Amniotic epithelial cell (primary cell): ENCODE data around the gene ATG14.

Source experiments
- DNase-seq: peaks from one replicate; pipeline ENCODE4 v3.0.0-alpha.2; 2010; ENCODE audit warnings: low read depth

The ATG14 gene

DNA sequence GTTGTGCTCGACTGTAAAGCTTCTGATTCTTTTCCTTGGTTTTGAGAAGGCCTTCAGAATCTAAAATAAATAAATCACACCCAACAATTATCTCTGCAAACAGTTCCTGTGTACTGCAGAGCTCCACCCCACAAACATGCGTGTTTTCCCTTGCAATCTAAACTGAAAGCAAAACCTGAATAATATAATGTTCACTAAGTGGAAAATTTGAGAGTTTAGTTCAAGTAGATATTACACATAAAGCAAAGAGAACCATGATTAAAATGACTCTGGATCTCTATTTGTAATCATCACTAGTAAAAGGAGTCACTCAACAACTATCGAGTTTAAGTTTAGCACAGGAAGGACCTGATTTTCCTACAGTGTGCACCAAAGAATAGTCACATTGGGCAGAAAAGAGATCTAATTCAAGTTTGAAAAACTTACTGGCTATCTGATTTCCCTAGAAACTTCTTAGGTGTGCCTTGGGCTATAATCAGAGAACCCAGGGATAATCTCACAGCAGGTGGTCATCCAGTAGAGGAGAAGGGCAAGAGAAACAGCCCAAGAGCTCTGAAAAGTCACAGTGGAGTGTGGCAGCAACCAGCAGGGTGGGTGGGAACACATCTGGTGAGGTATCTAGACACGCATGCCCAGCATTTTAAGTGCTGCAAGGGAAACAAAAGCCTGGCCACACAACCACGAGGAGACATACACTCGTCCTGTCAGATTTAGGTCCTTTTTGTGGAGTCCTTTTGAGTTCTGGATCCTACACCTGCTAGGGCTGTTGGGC, 25.4 kb downstream of the ATG14 start:
- DNase-seq: no peak

DNA sequence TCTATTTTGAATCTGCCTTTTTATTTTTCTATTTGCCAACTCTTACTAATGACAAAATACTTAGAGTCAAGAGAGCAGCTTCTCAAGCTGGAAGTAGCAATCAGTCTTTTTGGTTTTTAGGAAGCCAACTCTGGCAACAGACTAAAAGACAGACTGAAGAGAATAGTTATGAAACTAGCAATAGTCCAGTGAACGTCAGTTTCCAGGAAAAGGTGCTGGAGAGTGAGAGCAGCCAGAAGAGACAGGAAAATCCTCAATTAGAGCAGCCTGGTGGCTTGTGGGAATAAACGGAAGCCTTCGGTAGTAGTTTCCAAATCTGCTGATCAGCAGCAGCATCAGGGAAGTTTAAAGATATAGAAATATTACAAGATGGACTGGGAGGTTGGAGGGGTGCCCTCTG, 27.1 kb downstream of the ATG14 start:
- DNase-seq: no peak

DNA sequence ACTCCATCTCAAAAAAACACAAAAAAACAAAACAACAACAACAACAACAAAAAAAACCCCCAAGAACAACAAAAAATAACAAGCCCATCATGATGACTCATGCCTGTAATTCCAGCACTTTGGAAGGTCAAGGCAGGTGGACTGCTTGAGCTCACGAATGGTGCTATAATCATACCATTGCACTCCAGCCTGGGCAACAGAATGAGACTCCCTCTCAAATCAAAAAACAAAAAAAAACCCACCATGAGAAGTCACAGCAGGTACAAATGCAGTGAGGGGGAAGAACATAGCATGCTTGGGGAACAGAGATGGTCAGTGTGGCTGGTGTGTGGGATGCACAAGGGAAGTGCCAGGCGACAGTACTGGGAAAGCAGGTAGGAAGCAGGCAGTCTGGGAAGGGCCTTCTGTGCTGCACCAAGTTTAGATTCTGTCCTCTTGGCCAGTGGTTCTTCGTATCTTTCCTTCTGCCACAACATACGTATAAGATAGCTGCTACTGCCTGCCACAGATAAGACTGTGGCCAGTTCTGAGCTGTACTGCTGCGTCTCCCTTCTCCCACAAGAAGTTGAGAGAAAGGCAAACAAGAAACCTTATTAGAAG, 28.0 kb downstream of the ATG14 start:
- DNase-seq: peak; percentile 77

DNA sequence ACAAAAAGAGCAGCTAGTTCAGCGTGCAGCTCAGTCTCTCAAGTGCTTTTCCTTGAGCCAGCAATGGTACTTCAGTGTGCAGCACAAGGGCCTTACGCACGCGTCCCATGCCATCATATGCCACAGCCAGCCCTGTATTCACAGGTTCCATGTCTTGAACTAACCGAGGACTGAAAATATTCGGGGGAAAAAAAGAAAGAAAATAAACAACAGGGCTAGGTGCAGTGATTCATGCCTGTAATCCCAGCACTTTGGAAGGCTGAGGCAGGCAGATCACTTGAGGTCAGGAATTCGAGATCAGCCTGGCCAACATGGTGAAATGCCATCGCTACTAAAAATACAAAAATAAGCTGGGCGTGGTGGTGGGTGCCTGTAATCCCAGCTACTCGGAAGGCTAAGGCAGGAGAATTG, 28.6 kb downstream of the ATG14 start:
- peak; percentile 54 for DNase-seq

DNA sequence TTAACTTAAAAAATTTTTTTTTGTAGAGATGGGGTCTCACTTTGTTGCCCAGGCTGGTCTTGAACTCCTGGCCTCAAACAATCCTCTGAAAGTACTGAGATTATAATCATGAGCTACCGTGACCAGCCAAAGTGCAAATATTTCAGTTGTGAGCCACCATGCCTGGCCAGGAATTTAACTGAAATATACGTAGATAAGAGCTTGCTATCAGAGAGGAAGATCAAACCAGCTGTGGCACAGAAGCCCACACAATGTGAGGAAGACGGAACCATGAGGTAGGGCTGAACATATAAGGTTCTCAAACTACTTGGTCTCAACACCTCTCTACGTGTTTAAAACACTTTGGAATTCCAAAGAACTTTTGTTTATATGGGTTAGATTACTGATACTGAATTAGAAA, 29.1 kb downstream of the ATG14 start:
- peak; percentile 75 for DNase-seq

DNA sequence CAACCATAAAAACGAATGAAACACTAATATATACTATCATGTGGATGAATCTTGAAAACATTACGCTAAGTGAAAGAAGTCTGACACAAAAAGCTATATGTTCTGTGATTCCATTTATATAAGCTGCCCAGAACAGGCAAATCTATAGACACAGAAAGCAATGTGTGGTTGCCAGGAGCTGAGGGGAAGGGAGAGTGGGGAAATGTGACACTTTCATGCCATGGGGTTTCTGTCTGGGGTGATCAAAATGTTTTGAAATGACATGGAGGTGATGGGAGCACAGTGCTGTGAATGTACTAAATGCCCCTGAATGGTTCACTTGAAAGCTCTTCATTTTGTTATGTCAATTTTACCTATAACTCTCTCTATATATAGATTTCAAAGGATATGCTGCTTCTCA, 30.1 kb downstream of the ATG14 start:
- no peak for DNase-seq

DNA sequence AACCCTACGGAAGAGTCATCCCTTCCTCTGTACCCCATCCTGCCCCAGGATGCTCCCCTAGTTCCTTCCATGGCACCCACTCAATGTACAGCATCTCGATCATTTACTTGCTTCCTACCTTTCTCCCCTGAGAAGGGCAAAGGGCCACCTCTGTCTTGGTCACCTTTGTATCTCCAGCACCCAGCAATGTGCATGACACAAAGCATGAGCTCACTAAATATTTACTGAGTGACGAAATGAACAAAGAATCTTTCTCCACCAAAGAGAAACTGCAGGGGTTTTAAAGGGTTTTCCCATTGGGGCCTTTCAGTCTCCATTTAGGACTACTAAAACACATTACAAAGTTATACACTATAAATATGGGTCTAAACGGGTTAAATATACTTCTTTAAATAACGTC, 30.6 kb downstream of the ATG14 start:
- no peak for DNase-seq

DNA sequence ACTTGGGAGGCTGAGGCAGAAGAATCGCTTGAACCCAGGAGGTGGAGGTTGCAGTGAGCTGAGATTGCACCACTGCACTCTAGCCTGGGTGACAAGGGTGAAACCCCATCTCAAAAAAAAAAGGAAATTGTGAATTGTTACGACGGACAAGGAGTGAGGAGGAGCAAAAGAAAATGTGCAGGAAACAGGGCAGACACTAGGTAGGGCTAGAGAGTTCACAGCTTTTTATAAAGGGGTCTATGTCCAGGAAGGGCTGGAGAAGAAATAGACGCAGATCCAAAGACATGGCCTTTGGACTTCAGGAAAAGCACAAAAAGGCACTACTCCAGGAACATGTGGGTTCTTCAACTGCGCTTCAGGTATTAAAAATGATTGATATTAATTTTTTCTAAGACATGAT, 34.4 kb downstream of the ATG14 start:
- DNase-seq: no peak

DNA sequence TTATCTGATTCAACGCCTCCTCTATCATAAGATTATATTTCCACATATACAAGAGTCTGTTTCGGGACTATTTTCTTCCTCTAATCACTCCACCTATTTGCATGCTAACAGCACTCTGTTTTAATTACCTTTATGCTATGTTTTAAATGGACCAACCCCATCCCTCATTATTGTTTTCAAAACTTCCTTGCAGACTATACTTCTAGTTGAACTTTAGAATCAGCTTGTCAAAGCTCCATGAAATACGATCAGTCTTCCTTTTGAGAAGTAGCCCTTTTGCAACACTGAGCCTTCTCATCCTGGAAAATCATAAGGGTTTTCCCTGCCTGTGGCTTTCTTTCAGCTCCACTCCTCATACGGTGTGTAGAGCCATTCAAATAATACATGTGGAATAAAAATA, 36.9 kb downstream of the ATG14 start:
- DNase-seq: no peak

DNA sequence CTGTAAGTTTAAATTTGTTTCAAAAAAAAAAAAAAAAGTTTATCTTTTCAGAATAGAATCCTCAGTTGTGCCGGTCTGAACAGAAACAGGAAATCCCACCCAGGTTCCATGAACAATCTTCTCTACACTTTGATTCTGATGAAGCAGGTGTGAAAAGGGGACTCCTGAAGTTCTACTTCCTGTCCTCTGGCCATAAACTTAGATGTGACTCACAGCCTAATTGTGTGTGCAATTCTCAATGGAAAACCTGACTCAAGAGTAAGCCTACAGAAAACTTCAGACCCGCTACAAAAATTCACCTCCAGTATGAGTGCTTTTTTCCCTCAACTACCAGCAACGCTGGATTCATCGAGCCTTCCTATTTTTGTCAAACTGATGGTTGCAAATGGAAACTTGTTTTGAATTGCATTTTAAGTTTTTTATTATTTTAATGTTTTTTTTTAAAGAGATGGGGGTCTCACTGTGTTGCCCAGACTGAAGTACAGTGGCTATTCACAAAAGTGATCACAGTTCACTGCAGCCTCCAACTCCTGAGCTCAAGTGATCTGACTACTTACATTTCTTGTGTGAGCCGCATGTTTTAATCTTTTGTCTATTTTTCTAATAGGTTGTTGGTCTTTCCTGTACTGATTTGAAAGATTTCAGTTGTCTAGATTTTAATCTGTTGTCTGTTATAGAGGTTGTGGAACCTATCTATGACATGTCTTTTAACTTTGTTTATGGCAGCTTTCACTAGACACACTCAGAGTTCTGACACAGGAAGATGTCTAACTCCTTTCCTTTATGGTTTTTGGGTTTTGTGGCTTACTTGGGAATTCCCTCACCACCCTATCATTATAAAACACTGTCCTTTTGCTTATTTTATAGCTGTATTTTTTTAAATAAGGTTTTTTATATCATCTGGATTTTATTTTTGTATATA, 37.6 kb downstream of the ATG14 start:
- no peak for DNase-seq

DNA sequence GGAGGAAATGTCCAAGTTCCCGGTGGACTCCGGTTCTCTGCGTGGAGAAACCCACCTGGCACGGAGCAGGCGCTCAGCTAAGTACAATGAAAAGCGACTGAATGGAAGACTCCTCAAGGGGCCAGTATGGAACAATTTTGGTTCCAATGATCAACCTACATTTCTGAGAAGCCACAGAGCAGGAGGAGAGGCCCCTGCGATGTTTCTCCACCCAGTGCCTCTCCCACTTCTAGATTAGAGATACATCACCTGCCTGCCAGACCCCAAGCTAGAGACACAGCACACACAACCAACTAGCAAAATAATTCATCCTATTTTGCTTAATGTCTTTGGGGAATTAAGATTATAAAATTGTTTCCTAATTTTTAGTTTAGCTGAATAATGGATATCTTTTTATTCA, 38.8 kb downstream of the ATG14 start:
- no peak for DNase-seq

DNA sequence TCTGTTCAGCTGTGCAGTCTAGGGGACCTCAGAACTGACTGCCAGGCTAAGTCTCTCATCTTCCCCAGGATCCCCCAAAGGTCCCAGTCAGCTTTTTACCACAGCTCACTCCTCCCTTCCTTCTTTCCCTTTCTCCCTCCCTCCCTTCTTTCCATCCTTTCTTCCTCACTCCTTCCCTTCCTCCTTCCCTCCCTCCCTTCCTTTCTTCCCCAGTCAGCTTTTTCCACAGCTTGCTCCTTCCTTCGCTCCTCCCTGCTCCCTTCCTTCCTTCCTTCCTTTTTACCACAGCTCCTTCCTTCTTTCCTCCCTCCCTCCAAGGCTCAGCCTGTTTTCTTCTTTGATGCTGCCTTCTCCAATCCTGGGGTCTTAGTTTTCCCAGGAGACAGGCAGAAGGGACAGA, 39.2 kb downstream of the ATG14 start:
- no peak for DNase-seq

DNA sequence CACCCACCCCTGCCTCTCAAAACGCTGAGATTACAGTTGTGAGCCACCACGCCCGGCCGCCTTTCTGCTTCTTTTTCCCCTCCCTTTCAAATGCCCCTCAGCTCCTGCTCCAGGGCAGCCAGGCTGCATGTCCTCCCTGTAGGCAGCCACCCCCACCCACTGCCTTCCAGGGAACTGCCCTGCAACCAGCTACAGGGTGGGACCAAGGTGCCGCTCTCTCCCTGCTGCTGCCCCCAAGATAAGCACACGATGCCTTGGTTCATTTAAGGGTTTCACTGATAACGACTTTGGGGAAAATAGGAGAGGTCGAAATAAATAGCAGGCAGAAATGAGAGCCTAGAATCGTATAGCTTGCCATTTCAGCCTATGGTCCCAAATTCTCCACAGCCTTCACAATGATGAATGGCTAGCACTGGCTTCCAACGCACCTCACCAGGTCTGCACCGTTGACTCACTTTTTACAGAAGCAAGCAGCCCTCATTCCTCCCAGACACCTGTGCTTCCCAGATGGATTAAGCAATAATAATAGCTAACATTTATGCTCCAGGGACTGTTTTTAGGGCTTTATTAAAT, 40.7 kb downstream of the ATG14 start:
- DNase-seq: no peak

DNA sequence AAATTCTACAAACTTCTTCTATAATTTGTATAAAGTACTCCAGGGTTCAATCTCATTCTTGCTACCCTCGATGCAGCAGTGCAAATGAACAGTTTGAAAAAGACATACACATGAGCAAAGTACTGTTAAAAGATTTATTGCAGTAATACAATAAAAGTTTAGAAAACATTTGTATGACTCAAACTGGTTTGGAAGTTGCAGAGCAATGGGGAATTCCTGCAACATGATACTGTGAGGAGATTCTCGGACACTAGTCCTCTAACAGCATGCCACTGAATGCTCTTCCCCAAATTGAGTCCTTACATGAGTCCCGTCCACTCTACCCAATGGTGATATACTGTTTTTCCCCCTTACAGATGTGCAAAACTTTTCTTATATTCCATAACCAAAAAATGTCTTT, 45.4 kb downstream of the ATG14 start:
- DNase-seq: peak; percentile 36

DNA sequence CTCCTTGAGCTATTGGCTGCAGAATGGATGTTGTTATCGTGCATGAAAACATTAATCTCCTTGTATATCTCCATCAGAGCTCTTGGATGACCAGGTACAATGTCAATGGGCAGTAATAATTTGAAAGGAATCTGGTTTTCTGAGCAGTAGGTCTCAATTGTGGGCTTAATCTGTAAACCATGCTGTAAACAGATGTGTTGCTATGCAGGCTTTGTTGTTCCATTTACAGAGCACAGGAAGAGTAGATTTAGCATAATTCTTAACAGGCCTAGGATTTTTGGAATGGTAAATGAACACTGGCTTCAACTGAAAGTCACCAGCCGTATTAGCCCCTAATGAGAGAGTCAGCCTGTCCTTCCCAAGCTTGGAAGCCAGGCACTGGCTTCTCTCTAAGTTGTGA, 50.4 kb downstream of the ATG14 start:
- no peak for DNase-seq

DNA sequence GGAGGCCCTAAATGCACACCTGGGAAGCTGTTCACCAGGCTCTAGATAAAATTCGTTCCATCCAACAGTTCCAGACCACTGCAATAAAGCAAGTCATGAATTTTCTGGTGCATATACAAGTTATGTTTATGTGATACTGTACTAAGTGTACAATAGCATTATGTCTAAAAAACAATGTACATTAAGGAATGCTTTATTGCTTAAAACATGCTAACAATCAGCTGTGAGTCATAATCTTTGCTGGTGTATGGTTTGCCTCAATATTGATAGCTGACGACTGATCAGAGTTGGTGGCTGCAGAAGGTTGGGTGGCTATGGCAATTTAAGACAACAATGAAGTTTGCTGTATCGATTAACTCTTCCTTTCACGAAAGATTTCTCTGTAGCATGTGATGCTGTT, 52.3 kb downstream of the ATG14 start:
- DNase-seq: no peak

DNA sequence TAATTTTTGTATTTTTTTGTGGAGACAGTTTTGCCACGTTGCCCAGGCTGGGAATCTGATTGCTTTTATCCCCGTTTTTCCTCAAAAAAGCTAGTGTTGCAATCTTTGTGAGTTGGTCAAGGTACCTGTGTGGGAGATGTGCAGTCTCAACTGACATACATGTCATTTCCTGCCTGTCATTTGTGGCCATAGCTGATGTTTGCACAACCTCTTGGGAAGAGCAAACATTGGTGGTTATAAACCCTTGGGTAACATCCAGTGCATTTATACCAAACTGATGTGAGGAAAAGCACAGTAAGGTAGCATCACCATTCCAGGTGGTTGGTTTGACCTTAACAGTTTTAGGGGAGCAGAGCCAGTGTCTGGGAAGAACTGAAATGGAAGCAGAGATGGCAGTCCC, 54.7 kb downstream of the ATG14 start:
- DNase-seq: no peak

DNA sequence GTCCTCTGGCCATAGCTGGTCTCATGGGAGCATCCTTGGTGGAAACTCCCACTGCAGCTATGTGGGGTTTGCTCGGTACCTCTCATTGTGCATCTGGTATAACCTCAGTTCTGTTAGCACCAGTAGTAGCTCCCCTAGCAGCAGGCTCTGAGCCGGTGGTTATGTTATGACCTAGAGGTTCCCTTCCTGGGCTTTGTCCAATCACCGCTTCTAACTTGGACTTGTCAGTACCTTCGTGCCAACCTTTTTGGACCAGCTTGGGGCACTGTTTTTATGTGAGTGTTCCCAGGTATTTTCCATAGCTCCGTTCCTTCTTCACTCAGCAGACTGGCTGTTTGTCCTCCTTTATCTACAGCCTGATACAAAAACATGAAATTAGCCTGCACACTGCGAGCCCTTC, 55.7 kb downstream of the ATG14 start:
- DNase-seq: no peak

DNA sequence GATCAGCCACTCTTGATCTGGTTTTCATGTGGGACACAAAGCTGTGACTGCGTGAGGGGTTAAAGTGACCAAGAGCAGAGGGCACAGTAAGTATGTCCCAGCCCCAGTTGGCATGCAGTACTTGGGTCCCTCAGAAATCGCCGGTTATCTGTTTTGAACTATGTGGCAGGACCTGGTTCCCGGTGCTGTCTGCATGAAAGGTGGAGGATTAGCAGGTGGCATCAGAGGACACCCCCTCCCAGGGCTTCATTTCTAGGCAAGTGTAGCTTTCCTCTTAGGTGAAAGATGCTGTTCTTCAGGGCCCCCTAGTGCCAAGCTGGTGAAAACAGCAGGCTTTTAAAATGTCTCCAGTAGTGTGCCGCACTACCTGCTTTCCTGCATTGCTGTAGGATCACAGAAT, 57.1 kb downstream of the ATG14 start:
- DNase-seq: peak; percentile 58

DNA sequence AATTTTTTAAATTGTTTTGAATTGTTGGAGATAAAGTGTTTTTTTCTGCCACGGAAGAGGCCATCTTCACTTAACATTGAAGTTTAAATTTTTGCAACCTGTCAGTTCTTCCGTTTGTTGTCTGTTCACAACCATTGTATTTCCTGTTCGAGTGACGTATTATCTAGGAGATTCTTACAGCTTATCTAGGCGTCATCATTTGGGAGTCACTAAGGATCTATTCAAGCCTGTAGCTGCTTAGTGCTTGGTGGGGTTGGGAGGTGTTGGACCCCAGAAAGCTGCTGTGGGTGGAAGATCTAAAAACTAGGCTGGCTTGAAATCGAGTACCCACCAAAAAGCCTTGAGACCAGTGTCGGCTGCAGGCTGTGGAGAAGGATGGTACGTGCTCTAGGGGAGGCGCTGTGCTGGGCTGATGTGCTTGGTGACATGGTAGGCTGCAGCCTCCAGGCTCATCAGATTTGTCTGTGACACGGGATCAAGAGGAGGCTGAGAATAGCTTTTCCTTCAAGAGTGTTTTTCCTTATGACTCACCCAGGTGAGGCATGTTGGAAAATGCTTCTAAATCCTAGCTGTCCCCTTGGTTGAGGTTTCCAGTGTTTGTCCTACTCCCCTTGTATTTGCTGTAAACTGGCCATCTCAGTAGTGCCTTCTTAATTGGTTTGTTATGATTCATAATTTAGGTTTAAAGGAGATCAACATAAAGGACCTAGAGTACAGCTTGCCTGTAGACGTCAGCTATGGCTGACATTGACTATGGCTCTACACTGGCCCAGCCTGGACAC, 57.8 kb downstream of the ATG14 start:
- DNase-seq: no peak

DNA sequence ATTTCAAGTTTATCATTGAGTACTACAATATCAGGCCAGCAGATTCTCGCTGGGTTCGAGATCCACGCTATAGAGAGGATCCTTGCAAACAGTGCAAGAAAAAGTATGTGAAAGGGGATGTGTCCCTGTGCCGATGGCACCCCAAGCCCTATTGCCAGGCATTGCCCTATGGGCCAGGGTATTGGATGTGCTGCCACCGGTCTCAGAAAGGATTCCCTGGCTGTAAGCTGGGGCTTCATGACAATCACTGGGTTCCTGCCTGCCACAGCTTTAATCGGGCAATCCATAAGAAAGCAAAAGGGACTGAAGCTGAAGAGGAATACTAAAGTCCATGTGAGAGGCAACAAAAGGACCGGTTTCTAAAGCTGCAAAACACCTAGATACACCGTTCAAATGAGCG, 59.4 kb downstream of the ATG14 start:
- DNase-seq: no peak

DNA sequence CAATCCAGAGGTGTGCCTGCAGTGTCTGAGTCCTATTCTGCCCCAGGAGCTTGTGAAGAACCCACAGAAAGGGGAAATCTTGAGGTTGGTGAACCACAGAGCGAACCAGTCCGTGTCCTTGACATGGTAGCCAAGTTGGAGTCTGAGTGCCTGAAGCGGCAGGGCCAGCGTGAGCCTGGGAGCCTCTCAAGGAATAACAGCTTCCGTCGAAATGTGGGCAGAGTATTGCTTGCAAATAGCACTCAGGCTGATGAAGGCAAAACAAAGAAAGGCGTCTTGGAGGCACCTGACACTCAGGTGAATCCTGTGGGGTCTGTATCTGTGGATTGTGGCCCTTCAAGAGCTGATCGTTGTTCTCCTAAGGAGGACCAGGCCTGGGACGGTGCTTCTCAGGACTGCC, 60.5 kb downstream of the ATG14 start:
- no peak for DNase-seq
